HG03521 (cell line): ENCODE measurements around the gene HNMT.

Experiments
- ATAC-seq: cut with Tn5 transposase; IDR thresholded peaks from one replicate; pipeline ENCODE4 v1.9.1; 2021; ENCODE audit warnings: mild to moderate bottlenecking, moderate library complexity; ENCODE audit not compliant: unreplicated experiment

The HNMT gene

DNA sequence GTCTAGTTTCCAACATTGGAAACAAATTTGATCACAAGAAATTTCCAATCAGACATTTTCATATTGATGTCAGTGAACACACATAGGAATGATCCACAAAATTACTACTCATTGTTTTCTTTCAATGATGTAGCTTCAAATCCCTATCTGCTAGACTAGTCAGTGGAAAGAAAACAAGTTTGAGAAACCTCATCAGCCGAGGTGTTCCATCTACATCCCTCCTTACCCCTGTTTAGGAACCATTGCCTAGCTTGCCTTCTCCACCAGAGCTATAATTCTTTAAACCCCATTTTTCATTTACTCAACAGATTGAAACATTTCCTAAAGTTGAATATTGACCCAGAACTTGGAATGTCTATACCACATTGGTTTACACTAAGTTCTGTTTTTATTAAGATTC lies 45.3 kb downstream of the HNMT start:
- no peak for ATAC-seq

DNA sequence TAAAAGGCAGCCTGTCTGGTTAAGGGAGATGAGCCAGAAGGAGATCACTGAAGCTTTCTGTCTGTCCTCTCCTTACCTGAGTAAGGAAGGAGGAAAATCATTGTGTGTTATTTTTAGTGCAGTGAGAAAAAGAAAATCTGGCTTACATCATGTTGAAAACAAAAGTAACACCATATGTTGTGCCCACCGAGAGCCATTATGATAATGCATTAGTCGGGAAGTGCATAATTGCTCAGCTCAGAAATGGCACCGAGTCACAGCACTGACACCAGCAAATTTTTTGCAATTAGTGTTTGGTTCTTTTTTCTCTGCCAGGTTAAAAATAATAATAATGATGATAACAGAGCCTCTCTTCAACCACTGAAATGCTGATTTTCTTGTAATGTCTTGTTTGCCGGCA lies 46.6 kb downstream of the HNMT start:
- no peak for ATAC-seq

DNA sequence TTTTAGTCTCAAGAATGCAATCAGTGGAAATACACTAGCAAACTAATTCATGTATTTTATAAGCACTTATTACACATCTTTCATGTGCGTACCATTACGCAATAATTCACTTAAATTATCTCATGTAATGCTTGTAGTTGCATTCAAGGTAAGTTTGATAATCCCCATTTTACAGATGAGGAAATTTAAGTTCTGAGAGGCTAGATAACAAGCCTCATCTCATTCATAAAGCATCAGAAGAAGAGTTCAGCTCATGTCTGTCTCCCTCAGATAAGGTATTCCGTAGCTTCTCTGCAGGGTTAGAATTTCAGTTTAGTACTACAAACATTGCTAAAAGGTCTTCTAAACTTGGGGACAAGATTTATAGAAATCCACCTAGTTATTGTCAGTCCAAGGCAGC lies 47.8 kb downstream of the HNMT start:
- no peak for ATAC-seq

DNA sequence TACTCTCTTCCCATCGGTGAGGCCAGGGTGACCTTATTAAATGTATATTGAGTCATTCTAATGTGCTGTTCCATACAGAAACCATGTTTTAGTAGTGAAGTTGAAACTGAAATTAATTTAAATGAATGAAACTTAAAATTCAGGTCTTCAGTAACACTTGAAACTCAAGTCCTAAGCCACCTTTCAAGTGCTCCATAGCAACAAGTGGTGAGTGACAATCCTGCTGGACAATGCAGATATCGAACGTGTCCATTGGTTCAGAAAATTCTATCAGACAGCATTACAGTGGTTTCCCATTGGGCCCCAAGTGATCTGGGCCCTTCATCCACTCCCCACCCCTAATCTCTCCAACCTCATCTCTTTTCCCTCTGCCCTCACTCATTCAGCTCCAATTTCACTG lies 48.7 kb downstream of the HNMT start:
- ATAC-seq = no peak

DNA sequence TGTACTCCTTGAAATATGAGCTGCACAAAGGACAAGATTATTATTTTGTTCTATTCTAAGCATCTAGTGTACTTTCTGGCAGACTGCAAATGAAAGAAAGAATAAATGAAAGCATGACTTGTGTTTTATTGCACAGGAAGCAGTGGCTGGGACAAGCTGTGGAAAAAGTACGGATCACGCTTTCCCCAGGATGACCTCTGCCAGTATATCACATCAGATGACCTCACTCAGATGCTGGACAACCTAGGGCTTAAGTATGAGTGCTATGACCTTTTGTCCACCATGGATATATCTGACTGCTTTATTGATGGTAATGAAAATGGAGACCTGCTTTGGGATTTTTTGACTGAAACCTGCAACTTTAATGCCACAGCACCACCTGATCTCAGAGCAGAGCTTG lies 49.4 kb downstream of the HNMT start:
- ATAC-seq = no peak

DNA sequence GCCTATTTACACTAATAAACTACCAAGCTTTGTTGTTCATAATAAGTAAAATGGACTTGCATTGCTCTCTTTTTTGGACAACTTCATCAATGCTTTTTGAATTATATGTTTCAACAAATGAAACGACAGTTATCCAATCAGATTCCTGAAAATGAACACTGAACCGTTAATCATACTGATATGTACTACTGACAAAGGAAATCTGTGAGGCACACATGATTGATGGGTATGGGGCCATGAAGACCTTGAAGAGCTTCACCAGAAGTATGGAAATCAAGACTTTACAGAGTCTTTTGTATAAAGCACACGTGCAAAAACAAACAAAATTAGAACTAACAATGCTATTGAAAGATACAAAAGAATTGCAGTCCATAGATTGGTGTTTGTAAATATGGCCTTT lies 51.2 kb downstream of the HNMT start:
- ATAC-seq = no peak

DNA sequence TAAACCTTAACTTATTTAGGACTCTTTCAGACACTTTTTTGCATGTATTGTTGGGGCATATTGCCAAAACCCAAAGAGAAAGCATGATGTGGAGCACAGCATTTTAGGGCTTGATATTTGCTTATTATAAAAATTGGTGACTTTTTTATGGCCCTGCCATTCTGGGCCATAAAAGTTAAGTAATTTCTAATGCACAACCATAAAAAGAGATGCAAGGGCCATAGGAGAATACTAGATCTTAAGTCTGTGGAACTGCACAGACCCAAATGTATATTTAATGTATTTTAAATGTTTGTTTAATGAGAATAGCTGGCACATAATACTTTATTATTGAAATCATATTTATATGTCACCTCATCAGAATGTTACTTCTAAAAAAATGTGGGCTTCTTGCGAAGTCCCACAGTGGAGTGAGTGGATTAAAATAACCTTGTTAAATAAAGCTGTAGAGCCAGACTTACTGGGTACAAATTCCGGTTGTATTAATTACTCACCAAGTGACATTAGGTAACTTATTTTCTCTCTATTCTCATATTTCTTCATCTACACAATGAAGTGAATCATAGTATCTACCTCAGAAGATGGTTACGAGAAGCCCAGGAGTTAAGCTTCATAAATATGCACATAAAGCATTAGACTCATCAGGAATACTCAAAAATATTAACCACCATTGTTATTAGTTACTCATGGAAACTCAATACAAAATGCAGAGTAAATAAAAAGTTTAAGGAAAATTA lies 52.2 kb downstream of the HNMT start:
- no peak for ATAC-seq

DNA sequence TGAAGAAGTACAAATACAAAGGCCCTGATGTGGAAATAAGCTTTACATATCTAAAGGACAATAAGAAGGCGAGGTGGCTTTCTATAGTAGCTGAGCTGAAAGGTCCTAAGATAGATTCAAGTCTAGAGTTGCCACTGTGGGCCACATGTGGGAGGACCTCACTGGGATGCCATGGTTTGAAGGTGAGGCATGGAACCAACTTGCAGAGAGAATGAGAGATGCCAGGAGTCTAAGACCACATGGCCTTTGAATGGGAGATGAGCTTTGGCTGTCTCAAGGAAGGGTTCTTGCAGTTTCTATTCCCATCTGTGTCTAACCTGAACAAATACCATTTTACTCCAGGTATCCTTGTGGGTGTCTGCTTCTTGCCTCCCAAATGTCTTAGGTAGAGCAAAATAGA lies 53.6 kb downstream of the HNMT start:
- no peak for ATAC-seq

DNA sequence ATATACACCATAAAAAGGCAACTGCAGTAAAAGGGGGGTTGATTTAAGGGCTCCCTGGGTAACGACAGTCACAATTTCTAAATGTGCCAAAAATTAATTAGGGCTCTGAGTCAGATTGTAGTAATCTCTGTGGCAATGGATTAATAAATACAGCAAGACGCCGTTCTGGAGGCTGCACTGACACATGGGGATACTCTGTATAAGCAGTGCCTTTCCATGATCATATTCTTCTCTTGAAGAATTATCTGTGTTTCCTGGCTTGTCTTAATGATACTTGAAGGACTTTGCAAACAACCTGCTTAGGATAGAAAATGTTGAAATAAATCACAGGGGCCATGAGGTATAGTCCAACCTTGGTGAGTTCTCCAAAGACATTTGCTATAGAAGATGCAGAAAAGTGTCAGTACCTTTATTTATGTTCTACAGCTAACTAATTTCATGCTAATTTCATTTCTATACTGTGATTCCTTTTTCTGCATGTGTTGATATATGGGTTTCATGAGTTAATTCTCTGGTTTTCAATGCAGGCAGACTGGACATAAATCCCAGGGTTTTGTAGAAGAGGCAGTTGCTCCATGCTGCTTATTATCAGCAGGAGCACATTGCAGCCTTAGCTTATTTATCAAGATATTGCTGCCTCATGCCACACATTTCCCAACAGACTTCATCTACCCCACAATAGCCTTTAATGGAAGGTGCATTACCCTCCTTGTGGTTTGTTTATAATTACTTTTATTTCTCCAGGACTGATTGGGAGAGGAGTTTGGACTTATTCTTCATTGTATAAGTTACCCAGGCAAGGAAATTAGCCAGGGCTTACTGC lies 54.8 kb downstream of the HNMT start:
- no peak for ATAC-seq

DNA sequence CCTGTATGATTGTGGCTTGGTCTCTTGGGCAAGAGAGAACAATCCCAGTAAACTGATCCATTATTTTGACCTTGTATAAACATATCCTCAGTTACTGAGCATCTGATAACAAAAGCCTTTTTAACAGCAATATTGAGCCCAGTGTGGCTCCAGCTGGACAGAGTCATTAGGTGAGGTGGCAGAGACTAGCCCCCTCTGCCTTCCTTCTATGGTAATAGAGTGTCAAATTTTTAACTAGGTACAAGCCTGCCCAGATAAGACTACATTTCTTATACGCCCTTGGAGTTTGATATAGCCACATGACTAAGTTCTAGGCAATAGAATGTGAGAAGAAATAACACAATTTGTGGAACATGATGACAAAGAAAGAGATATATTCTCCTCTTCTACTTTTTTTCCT lies 56.2 kb downstream of the HNMT start:
- no peak for ATAC-seq

DNA sequence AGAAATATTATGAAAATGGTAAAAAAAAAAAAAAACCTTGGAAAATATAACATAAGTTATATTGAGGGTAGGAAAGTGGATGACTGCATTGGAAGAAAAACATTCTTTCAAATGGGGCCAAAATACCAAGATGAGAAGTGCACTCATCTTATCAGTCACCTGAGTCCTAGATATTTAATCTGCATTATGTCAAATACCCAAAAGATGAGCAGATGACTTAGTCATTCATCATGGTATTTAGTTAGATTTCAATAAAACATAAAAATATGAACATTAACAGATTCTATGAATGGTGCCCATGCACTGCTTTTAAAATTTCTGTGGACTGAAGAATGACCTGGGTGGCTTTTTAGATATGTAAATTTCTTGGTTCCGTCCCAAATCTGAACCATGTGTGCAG lies 56.9 kb downstream of the HNMT start:
- ATAC-seq = no peak

DNA sequence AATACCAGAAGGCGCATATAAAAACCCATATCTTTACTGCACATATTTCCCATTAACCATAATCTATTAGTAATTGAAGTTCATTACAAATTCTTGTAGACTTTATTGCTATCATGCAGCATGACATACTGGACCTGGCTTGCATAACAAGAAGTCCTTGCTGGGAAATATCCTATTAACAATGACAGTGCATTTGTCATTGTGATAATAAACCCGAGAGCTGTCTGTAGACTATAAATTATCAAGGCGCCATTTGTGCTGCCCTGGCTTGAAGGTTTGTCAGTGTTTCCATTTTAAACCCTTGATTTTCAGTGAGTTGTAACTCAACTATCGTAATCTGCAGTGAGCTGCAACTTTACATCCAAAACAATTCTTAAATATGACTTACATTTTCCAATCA lies 59.0 kb downstream of the HNMT start:
- ATAC-seq = no peak

DNA sequence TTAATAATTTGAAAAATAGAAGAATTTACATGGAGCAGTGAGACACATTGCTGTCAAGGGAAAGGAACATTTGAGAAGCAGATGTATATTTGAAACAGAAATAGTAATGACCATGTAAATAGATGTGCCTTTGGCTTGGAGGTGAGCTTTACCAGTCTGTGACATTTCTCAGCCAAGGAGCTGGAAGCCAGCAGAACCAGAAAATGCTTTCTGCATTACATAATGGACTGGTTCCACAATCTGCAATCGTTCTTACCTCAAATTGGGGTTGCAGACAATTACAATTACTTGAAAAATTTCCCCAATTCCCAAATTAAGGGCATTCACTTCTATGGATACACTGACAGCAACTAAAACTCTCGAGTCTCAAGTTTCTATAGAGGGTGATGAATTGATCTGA lies 59.7 kb downstream of the HNMT start:
- ATAC-seq = no peak

DNA sequence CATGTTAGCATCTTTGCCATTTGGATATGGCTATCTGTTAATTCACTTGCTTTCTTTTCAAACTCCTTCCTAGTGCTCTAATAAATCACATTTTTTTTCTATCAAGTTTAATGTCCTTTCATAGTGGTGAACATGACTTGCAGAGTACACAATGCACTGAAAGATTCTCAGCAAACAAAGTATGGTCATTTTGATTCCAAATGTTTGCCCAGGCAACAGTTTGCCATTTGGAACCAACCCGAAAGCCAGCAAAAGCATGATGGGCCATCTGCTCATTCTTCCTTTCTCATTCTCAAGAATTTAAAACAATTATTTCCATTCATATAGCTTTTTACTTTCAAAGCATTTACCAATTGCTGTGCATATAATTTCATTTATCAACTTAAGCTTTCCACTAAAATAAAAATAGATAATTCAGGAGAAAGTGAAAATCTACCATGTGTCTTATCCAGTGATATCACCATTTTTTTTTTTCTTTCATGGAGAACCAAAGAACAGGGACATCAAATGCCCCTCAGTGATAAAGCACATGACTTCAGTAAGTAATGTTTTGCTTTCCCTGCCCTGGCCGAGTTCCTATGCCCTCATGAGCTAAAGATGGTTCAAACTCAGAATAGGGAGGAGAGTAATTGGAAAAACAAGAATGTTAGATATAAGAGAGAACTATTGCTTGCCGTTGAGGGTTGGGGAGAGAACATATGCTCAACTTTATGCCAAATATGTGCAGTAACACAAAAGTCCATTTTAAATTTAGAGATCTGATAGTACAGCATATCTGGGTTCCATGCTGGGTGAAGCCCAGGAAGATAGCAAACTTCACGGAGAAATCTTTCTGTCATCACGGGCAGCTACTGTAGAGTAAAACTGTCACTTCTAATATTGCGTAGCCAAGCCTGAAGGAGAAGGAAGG lies 62.1 kb downstream of the HNMT start:
- ATAC-seq = no peak

DNA sequence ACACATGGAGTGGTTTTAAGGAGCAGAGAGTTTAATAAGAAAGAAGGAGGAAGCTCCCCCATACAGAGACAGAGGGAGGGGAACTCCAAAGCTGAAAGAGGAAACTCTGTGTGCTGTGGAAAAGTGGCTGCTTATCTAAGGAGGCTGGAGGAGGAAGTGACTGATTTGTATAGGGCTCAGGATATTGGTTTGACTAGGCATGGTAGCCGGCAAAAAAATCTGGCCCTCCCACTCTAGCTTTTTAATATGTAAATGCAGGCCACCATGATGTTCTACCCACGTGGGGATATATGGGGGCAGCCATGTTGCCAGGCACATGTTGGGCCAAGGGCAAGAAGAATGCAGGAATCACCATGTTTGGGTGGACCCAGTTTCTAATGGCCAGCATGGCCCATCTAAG lies 64.3 kb downstream of the HNMT start:
- no peak for ATAC-seq

DNA sequence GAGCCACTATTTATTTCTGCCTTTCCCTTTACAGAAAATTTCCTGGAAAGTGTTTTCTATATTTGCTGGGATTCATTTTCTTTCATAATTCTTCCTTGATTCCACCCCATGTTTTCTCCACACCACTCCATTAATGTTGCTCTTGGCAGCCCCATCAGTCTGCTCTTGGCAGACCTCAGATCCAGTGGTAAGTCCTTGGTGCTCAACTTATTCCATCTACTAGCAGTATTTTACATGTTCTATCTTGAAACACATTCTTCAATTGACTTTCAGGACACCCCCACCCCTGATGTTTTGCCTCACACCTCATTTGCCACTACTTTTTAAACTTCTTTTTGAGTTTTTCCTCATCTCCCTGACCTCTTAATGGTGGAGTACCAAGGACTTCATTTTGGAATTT lies 65.0 kb downstream of the HNMT start:
- ATAC-seq = no peak

DNA sequence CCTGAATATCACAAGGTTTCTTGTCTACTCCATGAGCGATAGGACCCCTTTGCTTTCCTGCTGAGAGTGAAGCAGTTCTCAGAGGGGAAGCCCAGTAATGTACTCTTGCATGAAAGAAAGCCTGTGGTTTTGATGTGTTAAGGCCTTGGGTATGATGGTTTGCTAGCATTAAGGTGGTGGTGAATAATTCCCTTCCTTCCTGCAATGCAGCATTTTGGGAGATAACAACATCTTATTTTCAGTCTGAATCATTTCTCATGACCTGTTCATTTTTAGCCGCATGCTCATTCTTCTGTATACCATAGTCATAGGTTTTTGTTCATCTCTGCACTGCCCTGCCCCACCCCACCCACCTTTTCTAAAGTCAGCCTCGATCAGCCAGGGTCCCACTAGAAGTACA lies 66.2 kb downstream of the HNMT start:
- no peak for ATAC-seq

DNA sequence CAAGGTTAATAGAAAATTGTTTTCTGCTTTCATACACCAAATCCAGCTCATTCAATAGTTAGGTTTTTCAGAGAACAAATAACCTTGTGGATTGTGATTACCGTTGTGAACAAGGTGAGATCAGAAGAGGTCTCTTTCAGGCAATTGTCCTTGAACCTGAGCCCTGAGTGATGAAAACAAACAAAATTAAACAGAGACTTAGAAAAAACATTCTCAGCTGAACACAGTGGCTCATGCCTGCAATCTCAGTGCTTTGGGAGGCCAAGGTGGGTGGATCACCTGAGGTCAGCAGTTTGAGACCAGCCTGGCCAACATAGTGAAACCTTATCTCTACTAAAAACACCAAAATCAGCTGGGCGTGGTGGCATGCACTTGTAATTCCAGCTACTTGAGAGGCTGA lies 68.1 kb downstream of the HNMT start:
- no peak for ATAC-seq

DNA sequence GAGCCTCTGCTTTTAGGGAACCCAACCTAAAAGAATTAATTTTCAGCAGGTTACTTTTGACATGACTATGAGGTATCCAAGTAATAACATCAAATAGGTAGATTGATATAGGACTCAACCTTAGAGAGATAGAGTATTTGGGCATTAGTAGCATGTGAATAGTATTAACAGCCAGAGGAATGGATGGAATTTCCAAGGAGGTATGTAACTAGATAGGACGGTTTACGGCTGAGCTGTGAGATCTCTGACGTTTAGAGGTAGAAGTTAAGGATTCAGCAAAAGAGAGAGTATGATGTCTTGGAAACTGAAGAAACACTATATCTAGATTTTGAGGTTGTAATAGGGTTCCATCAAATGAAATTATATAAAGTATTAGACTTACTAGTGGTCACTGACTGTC lies 70.3 kb downstream of the HNMT start:
- no peak for ATAC-seq

DNA sequence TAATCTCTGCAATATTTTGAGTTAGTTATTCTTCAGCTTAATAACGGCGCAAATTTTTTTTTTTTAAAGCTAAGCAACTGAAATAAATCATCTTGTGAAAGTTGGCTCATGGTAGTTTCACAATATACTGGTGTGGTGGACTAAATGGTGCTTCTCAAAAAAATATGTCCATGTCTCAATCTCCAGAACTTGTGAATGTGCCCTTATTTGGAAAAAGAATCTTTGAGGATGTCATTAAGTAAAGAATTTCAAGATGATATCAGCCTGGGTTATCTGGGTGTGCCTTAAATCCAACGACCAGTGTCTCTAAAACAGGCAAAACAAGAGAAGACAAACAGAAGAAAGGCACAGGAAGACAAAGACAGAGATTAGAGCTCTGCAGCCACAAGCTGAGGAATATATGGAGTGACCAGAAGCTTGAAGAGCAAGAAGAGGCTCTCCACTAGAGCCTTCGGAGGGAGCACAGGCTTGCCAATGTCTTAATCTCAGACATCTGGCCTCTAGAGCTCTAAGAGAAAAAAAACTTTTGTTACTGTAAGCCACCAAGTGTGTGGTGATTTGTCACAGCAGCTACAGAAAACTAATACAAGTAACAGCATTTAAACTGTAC lies 71.4 kb downstream of the HNMT start:
- no peak for ATAC-seq

DNA sequence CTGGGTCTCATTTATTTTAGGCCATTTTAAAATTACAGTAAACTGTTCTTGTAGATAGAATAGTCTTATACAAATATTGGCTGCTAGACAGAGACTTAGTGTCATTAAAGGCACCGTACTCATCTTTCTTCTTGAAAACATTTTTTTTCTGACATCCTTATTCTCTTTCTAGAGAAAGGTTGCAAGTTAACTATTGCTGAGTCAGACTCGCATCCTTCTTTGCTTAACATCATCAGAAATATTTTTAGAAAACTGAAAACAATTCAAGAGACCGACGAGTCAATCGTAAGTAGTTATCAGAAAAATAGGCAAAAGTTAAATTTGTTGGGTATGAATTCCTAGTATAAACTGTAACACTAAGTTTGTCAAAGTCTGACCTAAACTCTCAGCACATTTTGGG lies 72.2 kb downstream of the HNMT start:
- ATAC-seq = no peak
